Activated T-cell treated with anti-CD3 and anti-CD28 coated beads for 24 hours (primary cell): ENCODE data around the gene PDC.

ENCODE experiments used
- DNase-seq: peaks from one replicate; pipeline ENCODE4 v3.0.0-alpha.2; 2020; ENCODE audit warnings: low read depth

Gene PDC

DNA sequence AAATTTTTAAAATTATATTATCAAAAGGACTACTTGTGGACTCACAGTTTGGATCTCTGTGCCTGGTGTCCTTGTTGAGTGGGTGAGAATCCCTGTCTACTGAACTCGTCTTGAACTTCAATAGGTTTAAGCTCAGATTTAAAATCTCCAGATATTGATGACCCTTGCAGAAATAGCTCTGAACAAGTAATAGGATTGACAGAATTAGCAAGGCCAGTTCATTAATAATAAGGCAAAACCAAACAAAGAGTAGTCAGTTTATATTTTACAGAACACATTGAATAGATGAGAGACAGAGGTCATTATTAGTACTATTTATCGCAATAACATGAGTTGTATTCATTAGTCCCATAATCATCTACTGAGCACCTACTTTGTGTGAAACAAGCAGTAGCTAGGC is at the start of gene PDC:
TSS of gene PDC (minus strand) at position 101 of the 400 bp plus-strand sequence. CDS start 11,655 bp downstream, outside the sequence.
- DNase-seq, result no peak

DNA sequence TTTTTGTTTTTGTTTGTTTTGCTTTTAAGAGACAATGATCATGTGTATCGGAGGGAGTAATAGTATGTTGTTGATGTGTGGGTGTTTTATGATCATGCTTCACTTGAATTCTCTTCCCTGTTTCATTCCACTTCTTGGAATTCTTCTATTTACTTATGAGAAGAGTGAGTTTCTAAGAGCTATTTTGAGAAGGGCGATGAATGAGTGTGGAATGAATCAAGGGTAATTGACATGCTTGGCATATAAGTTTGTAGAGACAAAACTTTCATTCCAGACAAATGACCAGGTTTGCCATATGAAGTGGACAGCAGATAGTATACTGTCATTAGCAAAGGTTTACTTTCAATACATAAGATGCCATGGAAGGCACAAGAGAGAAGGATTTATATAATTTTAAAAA is 42.3 kb upstream of the PDC start:
- DNase-seq, result no peak

DNA sequence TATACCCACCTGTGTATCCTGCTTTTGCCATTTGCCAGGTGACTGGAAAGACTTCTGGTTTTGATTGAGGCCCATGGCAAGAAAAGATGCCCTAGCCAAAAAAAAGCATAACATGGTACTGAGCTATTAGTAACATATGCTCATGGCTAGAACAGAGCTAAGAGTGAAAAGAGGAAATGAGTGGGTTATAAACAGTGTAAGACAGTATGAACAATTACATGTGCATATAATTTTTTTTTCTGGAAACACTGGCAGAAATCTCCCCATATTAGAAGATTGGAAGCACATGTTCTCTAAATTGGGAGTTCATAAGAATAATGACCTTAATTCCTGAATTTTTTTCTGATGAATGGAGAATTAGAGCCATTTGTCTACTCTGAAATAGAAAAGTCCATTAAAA is 41.2 kb upstream of the PDC start:
- DNase-seq, result no peak

DNA sequence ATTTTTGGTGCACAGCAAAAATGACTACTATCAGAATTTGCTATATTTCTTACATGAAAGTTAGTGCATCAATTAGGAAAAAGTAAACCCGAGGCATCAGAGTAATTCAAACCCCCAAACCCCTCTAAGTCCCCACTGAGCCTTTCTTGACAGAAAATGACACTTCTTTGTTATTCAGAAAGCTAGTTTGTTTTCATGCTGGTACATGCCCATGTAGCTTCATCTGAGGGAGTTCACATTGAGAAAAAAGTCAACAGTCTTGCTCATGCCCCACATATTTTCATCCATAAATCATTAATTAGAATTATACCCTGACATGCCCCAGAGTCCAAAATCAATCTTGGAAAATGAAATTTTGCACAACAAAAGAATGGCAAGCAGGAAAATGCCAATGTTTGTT is 39.9 kb upstream of the PDC start:
- DNase-seq, result no peak

DNA sequence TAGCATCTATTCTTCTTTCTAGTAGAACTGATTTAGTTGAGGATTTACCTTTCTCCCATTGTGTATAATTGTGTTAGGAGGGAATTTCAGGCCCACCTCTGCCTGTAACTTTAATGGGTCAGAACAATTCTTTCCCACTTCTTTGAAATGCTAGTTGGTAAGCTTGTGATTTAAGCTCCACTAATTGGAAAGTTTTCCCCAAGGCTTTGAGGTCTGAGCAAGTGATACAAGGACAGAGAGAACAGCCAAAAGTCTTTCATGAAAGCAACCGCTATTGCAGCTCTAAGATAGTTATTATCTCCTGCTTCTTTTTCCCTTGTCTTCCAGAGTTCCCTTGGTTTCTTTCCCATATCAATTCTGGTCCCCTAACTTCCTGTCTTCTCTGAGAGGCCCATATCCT is 38.7 kb upstream of the PDC start:
- no peak for DNase-seq

DNA sequence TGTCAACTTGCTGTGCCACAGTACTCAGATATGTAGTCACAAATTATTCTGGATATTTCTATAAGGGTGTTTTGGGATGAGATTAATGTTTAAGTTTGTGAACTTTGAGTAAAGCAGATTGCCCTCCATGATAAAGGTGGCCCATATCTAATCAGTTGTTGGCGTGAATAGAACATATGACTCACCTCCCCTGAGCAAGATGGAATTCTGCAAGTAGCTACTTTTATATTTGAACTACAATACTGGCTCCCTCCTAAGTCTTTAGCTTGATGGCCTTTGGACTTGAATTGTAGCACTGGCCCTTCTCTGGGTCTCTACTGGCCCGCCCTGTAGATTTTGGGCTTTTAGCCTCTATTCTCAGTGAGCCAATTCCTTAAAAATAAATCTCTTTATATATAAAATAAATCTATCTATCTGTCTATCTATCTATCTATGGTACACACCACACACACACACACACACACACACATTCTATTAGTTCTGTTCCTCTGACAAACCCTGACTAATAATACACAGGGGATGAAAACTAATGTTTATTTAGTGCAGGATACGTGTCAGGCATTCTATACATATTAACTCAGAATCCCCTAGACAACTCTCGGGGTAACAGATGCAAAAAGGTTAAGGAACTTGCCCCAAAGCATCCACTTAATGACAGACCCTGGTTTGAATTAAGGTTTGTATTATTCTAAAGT is 37.9 kb upstream of the PDC start:
- DNase-seq, result no peak

DNA sequence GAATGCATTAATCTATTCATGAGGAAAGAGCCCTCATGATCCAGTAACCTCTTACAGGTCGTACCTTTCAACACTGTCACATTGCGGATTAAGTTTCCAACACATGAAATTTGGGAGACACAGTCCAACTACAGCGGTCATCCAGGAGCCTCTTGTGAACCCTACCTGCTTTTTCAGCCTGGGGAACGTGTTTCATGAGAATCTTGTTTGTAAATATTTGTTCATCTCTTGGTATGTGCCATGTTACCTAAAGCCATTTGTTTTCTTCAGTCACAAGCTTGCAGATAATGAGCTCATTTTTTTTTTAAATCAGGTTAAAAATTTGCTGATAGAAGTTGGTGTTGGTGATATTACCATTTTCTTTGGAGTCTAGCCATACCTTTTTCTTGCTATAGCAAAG is 37.2 kb upstream of the PDC start:
- DNase-seq, result no peak

DNA sequence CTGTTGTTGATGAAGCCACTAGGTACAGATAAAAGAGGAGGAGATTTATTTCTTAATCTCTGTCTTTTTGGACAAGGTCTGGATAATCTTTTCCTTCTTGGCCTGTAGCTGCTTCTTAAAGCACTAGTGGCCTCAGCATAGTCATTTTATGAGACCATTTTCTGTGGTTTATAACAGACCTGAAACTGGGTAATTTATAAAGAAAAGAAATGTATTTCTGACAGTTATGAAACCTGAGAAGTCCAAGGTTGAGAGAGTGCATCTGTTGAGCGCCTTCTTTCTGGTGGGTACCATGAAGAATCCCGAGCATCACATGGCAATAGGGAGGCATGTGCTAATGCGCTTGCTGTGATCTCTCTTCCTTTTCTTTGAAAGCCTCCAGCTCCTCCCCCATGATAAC is 36.7 kb upstream of the PDC start:
- DNase-seq, result no peak

DNA sequence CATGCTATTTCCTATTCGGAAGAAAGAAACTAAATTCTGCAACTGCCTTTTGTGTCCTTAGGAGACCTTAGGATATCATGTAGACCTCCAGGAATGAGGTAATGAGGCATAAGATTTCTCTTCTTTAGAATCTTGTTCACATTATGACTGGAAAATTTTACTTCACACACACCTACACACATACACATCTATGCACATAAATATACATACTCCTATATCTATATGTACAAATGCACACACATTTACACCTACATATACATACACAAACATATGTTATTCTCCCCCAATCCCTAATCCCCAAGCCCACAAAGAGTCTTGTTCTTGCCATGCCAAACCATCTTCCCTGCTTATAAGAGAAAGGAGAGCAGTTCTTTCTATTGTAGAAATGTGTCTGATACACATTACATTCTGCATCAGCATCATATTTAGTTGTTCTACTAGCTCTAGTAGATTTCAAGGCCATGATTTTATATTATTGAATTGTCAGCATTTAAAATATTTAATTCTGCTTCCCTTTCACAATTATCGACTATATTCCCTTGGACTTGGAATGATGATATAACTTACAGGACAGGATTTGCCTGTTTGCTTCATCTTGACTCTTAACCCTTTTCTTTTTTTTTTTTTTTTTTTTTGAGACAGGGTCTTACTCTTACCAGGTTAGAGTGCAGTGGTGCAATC is 35.4 kb upstream of the PDC start:
- no peak for DNase-seq

DNA sequence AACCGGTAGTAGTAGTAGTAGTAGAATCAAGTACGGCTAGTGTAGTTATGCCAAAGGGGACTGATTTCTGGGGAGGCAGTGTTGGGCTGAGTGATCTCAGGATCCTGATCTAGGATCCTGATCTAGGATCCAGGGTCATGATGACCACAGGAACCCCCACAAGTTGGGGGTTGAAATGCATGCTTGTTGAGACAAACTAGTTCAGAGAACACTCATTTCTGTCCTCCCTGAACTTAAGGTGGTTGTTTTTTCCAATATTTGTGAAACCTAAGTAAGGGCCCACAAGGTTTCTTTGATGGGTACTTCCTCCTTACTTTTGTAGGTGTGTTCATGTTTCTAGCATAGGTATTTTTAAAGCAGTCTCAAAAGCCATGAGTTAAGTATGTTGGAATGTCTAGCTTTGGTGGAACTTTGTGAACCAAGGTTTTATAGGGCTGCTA is 33.9 kb upstream of the PDC start:
- no peak for DNase-seq

DNA sequence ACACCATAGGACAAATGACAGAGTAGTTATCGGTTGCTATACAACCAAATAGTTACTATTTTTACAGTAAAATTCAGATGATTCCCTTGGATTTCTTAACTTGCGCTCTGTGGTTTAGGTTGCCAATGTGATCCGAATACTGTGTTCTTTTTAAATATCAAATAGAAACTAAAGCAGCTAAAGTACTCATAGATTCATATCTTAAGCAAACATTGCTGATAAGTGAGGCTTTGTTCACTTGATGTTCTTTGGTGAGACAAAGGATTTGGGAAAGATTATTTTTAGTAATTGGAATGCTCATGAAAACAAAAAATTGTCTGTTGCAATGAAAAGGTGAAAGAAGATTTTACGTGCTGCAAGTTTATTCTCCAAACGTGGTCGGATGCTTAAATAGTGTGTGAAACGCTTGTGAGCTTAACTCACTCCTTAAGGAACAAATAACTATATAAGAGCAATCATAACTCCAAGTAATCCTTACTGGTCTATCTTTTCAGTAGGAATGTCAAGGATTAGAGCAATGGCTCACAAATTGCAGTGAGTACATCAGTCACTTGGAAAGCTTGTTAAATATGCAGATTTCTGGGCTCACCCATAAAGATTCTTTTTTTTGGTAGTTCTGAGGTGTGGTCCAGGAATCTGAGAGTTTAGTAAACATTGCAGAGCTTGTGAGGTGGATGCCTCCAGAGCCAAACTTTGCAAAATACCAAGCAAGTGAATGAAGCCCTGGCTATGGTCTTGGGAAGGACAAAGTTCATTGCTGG is 31.8 kb upstream of the PDC start:
- DNase-seq, result no peak

DNA sequence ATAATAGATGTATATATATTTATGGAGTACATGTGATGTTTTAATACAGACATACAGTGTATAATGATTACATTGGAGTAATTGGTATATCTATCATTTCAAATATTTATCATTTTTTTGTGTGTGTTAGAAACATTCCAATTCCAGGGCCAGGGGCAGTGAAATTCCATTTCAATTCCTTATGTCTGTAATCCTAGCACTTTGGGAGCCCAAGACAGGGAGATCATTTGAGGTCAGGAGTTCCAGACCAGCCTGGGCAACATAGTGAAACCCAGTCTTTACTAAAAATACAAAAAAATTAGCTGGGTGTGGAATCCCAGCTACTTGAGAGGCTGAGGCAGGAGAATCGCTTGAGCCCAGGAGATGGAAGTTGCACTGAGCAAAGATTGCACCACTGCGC is 30.4 kb upstream of the PDC start:
- no peak for DNase-seq

DNA sequence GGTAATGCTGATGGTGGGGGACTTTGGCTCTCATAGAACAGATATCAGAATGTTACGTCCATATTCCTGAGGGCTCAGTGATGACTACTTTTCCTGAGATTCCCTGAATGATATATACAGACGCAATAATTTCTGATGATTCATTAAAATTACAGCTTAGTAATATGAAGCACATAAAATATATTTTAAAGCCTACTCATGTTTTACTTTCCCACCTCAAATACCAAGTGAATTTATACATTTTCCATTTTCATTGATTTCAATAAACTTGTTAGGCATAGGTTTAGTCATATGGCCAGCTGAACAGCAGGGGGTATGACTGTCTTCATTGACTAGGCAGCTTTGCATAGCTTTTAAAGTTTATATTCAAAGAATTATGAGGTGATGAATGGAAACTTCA is 26.2 kb upstream of the PDC start:
- no peak for DNase-seq

DNA sequence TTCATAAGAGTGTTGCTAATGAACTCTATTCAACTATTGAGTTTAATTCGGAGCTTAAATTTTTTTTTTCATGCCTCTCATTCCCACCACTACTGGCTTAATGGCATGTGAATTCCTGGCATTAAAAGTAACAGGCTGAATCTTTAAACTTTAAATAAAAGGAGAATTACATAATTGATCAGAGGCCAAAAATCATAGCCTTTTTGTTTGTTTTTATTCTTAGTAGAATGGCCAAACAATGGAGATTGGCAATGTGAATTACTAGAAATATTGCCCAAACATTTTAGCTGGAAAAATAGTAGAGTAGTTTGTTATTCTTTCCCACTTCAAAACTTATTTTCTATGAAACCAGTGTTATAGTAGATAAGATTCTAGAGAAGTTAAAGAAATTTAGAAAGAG is 25.1 kb upstream of the PDC start:
- DNase-seq, result no peak

DNA sequence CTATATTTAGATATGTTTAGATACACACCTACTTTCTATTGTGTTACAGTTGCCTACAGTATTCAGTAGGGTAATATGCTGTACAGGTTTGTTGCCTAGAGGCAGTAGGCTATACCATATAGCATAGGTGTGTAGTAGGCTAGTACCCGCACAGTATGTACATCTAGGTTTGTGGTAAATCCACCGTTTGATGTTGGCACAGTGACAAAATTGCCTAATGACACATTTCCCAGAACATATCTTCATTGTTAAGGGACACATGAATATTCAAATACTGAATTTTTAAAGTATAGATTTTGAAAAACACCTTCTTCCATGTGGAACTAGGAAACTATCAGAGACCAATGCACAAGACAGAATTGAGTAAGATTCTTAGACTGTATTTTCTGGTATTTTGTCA is 22.6 kb upstream of the PDC start:
- DNase-seq, result no peak

DNA sequence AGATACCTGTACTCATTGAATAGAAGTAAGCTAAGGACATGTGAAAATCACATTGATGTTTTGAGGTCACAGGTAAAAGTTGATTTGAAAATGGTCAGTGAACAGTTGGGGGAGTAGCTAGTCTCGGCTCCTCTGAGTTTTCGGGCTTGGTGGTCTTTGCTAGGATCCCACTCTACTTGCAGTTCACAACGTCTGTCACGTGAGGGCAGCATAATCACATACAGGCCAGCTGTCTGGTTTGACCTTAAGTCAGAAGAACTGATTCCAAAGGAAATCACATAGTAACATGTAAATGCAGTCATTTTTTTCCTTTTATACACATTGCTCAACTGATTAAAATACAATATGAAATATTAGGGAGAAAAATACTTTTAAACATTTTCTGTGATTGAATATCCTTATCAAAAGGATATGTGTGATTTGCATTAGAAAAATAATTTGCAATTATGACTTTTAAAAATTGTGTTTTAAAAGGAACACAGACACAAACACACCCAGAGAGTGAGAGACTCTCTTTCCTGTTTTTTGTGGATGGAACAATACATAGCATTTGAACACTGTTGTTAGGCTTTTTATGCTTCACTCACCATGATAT is 21.8 kb upstream of the PDC start:
- peak; percentile 23 for DNase-seq

DNA sequence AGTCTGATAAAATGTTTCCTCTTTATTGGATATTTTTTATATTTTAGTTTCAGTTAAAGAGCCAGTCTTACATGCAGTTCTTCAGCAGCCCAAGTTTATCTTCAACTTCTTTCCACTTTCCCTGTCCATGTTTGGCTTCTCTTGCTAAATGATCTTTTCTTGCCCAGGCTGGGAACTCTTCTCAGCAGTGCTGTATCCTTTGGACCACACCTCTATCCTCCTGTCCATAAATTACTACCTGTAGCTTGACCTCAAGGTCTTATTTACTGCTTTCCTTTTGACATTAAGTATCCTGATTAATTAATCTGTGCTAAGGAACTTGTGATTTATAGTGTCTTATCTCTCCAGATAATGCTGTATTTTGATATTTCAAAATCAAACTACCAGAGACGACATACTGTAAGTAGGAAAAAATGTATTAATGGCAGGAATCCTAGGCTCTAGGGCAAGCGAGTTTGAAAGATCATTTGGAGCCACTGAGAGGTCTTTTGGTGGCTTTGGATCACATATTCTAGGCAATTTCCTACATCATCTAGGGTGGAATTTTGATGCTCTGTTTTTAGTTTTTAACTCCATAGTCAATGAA is 20.5 kb upstream of the PDC start:
- no peak for DNase-seq

DNA sequence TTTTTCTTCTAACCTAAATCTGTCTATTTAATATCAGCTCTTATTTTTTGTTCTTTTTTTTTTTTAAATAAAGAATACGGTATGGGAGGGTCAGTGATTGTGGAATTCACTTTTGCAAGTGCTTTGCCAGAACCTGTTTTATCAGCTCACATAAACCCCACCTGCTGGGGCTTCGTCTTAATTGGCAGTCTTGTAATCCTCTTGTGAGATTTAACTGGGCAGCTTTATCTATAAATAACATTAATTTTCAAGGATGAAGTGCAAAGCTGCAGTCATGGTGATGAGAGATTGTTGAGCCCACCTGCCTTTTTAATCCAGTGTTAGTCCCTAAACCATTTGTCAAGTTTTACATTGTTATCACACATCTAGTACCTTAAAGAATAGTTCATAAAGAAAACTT is 18.2 kb upstream of the PDC start:
- no peak for DNase-seq

DNA sequence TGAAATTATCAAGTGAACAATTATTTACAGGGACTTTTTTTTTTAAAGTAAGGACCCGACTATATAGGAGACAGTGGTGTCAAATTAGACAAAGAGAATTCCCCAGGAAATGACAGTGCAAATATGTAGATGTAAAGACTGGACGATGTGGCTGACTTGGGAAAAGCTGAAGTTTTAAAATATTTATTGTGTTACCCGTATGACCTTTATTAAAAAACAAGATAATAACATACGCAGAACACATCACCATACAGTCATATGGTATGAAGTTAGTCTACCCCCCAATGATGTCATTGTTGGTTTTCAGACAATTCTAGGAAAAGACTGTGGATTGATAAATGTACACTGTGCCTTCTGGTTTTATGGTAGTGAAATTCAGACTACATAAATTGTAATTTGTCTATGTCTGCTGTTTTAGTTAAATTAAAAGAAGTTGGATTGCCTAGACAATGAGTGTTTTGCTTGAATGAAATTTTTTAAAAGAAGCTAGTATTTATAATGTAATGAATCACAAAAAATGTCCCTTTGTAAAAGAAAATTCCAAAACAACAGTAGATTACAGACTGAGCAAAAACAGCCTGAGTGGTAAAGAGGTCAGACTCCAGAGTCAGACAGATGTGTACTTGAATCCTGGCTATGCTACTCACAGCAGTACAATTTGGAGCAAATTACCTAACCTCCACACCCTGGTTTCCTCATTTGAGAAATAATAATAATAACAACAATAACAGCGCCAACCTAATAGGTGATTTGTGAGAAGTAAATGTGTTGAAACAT is 15.5 kb upstream of the PDC start:
- DNase-seq, result no peak

DNA sequence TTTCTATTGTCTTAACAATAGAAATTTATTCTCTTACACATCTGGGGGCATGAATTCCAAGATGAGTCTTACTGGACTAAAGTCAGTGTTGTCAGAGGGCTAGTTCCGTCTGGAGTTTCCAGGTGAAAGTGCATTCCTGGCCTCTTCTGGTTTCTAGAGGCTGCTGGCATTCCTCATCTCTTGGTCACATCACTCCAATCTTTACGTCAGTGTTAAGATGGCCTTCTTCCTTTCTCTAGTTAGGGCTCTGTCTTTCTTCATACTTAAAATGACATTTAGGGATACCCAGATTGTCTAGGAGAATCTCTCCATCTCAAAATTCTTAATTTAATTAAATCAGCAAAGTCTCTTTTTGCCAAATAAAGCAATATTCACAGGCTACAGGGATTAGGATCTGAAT is 13.3 kb upstream of the PDC start:
- DNase-seq, result no peak

DNA sequence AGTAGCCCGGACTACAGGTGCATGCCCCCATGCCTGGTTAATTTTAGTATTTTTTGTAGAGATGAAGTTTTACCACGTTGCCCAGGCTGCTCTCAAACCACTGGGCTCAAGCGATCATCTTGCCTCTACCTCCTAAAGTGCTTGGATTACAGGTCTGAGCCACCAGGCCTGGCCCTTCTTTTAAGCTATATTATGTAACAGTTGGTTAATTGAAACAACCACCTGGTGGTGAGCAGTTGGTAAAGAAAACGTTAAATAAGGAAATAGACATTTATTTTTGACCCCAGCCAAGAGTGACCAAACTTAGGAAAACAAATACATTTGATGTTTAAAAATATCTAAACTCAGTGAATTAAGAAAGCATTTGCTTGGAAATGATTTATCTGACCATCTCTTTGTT is 12.1 kb upstream of the PDC start:
- no peak for DNase-seq

DNA sequence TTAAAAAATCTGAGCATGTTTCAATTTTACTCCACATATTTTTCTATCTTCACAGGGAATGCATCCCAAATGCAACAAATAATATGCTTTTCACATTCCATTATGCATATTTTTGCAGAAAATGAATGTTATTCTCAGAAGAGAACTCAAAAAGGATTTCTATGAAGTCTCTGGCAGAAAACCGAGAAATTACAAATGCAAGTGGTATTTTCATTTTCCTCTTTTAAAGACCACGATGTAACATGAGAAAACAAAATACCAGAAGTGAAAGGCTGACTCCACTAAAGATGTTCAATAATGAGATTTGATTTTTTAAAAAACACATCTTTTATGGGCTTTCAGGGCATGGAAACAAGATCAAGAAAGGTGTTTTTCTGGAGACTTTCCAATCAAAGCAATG is 5.0 kb upstream of the PDC start:
- DNase-seq, result no peak
